ENCODE data around the gene RBP5.

The RBP5 gene

GRCh38 chr12:7099290-7099996 is 29.2 kb downstream of the RBP5 start:
- no peak for DNase-seq

GRCh38 chr12:7096979-7097378 is 31.7 kb downstream of the RBP5 start:
- no peak for DNase-seq

GRCh38 chr12:7096006-7096932 is 32.4 kb downstream of the RBP5 start:
- no peak for DNase-seq

- DNase-seq: no peak
Measured at GRCh38 chr12:7093892-7094291, 34.8 kb downstream of the RBP5 start.

- no peak for DNase-seq
Measured at GRCh38 chr12:7093486-7093885, 35.2 kb downstream of the RBP5 start.

- DNase-seq: no peak
Measured at GRCh38 chr12:7092986-7093460, 35.7 kb downstream of the RBP5 start.

DNA sequence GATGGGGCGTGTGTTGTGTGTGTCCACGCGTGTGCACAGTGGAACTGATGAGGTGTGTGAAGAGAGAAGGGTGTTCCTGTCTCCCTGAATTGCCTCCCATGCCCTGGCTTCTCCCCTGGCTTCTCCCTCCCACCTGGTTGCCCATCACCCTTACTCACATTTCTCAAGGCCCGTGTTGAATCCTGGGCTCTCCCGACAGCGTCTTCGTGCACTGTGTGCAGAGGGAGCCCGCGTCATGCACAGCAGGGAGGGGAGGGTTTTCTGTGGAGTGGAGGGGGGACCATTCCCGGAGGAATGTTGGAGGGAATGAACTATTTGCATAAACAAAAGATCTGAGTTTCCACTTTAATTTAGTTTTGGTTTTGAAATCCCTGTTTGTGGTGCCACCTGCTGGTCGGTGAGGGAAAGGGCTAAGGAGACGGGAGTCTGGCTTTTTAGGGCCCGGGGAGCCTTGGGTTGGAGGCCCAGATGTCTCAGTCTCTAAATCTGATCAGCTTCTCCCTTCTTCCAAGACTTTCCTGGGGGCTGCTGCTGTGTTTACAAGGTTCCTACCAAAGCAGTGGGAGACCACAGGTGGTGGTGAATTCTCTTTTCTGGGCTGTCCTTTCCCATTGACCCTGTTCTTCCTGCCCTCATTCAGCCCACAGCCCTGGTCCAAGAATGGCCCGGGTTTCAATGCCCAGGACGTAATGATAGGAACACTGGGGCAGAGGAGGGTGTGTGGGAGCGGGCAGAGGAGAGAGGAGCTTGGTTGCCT is 36.3 kb downstream of the RBP5 start, which contains the start of gene C1R:
TSS of gene C1R (minus strand) at position 217 of the 757 bp plus-strand sequence. CDS start at position 160, 57 bp downstream.
- DNase-seq: peak; percentile 74 to 81

DNA sequence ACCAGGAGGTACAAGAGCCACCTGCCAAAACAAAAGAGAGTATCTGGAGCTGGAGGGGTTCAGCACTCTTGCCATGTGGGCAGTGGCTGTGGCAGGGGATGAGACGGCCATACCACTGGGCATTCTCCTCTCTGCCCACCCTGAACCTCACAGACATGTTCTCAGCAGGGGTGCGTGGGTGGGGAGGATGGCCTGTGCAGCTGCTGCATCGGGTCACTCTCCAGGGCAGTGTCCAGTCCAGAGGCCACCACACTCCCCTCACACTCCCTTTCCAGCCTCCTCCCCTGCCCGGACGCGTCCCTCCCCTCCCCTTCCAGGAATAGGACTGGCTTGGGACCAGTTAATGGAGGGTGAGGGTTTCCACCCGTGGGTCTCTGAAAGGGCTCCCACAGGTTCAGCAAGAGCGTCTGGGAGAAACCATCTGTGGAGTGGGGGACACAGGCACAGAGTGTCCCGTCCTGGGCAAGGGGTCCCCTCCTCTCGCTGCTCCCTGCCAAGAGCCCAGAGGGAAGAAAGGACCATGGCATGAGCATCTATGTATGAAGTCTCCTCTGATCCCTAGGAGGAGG is 36.9 kb downstream of the RBP5 start:
- no peak for DNase-seq

- DNase-seq: no peak
Measured at GRCh38 chr12:7091171-7091570, 37.5 kb downstream of the RBP5 start.

DNA sequence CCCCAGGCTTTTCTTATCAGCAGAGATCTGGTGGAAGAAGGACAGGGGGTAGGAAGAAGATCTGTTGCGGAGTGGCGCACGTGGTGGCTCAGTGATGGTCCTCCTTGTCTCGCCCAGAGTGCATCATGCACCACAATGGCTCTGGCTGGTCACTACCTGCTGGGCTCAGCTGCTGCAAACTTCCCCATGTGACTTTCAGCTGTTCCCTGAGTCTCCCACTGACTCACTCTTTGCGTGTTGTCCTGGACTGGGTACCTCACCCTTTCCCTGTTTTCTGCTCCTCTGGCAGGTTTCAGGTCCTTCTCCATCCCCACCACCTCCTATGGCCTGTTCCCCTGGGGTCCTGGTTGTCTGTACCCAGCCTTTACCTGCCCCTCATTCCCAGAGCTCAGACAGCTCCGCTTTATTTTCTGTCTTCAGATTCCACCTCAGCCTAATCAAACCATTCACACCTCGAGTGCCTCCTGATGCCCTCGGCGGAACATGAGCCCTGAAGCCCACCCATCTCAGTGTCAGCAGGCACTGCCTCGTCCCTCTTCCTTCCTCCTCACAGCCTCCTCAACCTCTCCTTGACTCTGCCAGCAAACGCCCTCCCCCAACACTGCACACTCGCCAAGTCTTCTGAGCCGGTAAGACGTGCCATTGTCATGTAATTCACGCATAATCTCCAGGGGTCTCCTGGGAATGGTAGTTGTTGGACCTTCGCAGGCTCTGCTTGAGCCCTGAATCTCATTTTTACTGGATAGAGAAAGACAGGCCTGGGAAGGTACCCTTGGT is 38.3 kb downstream of the RBP5 start:
- DNase-seq: no peak

DNA sequence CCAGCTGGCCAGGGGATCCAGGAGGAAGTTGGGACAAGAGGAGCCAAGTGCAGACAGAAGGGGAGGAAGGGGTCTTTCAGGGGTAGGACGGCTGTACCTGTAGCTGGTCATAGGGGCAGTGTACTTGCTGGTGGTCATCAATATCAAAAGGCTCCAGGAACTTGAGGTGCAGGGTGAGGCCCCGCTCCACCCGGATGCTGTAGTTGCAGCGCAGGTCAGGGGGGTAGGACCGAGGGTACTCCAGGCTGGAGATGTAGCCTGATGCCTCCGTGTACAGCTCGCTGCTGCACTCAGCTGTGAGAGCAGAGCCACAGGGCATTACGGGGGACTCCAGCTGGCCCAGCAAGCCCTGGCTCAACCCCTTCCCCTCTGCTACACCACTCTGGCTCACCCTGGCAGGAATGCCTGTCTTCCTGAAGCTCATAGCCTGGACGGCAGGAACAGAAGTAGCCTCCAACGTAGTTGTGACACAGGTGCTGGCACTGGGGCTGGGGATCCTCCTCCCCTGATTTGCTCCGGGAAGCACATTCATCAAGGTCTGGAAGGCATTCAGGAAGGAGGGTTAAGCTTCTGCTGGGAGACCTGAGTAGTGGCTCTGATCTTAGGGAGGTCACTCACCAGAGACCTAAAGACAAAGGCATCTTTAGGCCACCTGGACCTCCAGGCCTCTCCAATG is 39.4 kb downstream of the RBP5 start:
- no peak for DNase-seq

- DNase-seq: no peak
Measured at GRCh38 chr12:7083125-7083524, 45.6 kb downstream of the RBP5 start.

GRCh38 chr12:7081037-7081436 is 47.7 kb downstream of the RBP5 start:
- no peak for DNase-seq

DNA sequence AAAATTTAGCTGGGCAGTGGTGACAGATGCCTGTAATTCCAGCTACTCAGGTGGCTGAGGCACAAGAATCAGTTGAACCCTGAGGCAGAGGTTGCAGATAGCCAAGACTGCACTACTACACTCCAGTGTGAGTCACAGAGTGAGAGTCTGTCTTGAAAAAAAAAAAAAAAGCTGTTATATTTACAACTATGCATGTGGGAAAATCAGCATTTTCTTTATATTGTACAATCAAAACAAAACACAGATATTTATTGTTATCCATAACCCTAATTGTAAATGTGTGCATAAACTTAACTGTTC is 48.9 kb downstream of the RBP5 start:
- DNase-seq: no peak

DNA sequence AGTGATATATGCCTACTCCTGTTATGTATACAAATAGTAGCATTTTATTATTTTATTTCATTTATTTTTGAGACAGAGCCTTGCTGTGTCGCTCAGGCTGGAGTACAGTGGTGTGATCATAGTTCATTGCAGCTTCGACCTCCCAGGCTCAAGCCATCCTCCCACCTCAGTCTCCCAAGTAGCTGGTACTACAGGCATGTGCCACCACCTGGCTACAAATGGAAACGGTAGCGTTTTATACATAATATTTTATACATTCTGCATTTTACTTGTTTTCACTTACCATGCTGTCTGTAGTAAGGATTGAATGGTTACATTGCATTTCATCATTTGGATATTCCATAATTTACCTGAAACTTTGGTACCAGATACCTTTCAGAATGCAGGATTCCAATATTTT is 50.5 kb downstream of the RBP5 start:
- no peak for DNase-seq

GRCh38 chr12:7076493-7076892 is 52.2 kb downstream of the RBP5 start:
- no peak for DNase-seq

GRCh38 chr12:7075939-7076338 is 52.8 kb downstream of the RBP5 start:
- no peak for DNase-seq

- DNase-seq: no peak
Measured at GRCh38 chr12:7075518-7075917, 53.2 kb downstream of the RBP5 start.

- no peak for DNase-seq
Measured at GRCh38 chr12:7073946-7074345, 54.7 kb downstream of the RBP5 start.
